ENCODE data around the gene ZNRF1.

DNA sequence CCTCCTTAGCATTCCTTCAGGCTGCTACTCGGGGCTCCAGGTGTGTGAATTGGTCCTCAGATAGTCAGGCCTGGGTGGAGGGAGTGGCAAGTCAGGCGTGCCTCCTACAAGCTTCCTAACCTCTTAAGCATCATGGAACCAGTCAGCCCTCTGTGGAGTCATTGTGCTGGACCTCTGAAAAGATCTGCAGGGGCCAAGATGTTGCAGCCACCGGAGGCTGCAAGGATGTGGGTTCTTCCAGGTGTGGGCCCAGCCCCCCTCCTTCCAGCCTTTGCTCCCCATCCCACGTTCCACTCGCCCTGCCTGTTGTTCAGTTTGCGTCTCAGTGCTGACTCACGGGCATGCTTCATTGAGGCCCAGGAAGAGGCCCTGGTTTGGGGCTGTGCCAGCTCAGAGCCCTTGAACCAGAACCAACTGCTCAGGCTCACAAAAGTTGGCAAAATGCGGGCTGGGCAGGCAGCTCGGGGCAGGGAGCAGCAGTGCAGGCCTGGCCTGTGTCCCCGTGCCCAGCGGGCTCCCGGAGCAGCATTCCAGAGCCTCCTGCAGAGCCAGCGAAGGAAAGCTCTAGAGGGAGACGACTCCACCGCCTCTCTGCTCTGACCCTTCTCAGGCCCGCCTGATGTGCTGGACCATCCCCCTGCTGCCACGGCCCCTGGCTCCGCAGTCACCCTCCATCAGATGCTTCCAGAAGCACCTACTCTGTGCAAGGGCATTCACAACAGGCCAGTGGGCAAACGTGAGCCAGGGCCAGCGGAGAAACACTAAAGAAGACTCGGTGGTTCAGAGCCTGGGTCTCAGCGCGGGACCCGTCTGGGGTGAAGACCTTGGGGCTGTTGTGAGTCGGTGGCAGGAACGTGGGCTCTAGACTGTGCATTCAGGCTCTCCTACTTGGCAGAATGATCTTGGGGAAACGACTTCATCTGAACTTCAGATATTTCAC lies 110.2 kb downstream of the ZNRF1 start:
- TF ChIP-seq, protein P1, sequence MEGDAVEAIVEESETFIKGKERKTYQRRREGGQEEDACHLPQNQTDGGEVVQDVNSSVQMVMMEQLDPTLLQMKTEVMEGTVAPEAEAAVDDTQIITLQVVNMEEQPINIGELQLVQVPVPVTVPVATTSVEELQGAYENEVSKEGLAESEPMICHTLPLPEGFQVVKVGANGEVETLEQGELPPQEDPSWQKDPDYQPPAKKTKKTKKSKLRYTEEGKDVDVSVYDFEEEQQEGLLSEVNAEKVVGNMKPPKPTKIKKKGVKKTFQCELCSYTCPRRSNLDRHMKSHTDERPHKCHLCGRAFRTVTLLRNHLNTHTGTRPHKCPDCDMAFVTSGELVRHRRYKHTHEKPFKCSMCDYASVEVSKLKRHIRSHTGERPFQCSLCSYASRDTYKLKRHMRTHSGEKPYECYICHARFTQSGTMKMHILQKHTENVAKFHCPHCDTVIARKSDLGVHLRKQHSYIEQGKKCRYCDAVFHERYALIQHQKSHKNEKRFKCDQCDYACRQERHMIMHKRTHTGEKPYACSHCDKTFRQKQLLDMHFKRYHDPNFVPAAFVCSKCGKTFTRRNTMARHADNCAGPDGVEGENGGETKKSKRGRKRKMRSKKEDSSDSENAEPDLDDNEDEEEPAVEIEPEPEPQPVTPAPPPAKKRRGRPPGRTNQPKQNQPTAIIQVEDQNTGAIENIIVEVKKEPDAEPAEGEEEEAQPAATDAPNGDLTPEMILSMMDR (IDR thresholded peaks at IDR 0.05), result no peak
- peak; percentile 64 to 66 for TF ChIP-seq POLR2AphosphoS5 (IDR thresholded peaks at IDR 0.05)
- no peak for TF ChIP-seq POLR2A (IDR thresholded peaks at IDR 0.05; ENCODE audit: low read depth)
- no peak for TF ChIP-seq EP300 (IDR thresholded peaks at IDR 0.05)
